Activated CD4-positive, alpha-beta T cell treated with anti-CD3 and anti-CD28 coated beads, Interleukin-2, amount 50 U/mL, for 4 hours (primary cell): Measurements from ENCODE around the gene MZF1.
A peak's percentile ranks its signal among the peaks of the same experiment; 100 is the strongest.
"Not testable (repeated sequence)": the region's sequence is repeated elsewhere in the genome, so short reads cannot be mapped to it uniquely, and the experiment has no call there.

Source experiments
- DNase-seq, 2 experiments: peaks; one replicate each; pipeline ENCODE4 v3.0.0-alpha.2; 2020

Gene MZF1

DNA sequence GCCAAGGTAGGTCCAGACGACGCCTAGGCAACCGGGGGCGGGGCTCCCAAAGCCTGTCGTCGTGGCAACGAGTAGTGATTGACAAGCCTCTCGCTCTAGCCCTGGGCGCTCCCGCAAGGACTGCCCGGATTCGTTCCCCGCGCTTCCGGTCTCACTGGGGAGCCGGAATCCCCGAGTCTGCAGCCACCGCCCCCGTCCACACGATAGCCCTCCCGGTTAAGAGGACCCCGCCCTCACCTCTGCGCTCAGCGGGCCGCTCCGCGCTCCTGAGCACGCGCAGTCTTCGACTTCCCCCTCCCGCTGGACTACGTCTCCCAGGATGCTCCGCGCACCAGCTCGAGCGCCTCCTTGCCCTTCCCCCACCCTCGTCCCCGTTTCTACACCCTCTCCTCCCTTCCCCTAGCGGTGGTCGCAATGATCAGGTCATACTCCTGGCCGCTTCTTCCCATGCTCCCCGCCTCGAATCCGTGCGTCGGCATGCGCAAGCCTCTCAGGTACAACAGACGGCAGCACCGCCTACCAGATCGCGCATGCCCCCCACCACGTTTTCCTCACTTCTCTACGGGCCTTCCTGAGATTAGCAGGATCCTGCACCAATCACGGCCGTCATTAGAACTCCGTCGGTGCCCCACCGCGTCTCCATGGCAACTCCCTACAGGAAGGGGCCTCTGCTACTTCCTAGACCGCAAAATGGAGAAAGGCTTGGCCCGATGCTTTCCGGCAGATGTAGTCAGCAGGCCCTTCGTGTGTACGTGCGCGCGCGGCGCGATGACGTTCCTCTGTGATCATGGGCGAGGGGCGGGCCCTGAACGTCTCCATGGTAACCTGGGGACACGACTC, at the start of gene MZF1:
TSS of gene MZF1 (minus strand) at position 518 of the 840 bp plus-strand sequence. CDS start 1,946 bp downstream, outside the sequence.
- DNase-seq: peak; percentile 100

DNA sequence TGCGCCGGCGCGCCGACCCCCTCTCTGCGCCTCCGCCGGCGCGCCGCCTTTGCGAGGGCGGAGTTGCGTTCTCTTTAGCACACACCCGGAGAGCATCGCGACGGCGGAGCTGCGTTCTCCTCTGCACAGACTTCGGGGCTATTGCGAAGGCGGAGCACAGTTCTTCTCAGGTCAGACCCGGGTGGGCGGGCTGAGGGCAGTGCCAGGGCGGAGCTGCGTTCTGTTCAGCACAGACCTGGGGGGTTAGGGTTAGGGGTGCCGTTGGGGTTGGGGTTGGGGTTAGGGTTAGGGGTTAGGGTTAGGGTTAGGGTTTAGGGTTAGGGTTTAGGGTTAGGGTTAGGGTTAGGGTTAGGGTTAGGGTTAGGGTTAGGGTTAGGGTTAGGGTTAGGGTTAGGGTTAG, 34.1 kb upstream of the MZF1 start:
- not testable (repeated sequence) for DNase-seq

DNA sequence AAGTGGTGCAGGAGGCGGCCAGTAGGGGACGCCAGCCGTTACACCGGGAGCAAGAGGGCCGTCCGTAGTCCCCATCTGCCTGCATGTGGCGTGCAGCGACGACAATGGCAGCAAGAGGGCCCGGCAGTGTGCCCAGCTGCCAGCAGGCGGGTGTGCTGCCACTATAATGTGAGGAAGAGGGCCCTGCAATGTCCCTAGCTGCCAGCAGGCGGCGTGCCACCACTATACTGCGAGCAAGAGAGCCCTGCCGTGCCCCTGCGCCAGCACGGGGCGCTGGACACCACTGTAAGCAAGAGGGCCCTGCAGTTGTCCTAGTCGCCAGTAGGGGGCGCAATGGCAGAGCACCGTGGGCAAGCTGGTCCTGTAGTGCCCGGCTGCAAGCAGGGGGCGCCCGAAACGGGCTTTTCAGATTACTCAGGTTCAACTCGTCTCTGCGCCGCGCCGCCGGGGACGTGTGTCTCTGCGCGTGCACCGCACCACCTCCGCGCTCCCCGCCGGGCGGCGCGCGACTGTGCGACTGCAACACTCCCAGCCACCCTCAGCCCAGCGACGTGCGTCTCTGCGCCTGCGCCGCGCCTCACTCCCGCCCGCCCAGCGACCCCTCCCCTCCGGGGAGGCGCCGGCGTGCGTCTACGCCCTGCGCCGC, 33.2 kb upstream of the MZF1 start:
- DNase-seq: not testable (repeated sequence)

DNA sequence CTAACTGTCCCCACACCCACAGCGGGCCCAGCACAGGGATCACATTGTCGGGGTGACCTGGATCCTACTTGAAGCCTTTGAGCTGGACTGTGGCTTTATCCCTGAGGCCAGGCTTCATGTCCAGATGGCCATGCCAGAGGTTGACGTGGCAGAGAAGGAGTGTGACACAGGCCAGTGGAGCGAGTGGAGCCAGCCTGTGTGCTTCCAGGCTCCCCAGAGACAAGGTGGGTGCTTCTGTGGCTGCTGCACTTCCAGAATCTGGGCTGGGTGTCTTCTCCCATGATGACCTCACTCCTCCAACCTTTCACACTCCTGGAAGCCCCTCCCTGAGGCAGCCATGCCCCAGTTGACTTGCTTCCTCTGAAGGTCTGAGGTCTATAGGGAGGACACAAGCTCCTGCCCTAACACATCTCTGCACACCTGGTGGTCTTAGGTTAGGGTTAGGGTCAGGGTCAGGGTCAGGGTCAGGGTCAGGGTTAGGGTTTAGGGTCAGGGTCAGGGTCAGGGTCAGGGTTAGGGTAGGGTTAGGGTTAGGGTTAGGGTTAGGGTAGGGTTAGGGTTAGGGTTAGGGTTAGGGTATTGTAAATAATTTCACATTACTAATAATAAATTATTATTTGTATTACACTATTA, 13.1 kb upstream of the MZF1 start:
- DNase-seq: no peak

DNA sequence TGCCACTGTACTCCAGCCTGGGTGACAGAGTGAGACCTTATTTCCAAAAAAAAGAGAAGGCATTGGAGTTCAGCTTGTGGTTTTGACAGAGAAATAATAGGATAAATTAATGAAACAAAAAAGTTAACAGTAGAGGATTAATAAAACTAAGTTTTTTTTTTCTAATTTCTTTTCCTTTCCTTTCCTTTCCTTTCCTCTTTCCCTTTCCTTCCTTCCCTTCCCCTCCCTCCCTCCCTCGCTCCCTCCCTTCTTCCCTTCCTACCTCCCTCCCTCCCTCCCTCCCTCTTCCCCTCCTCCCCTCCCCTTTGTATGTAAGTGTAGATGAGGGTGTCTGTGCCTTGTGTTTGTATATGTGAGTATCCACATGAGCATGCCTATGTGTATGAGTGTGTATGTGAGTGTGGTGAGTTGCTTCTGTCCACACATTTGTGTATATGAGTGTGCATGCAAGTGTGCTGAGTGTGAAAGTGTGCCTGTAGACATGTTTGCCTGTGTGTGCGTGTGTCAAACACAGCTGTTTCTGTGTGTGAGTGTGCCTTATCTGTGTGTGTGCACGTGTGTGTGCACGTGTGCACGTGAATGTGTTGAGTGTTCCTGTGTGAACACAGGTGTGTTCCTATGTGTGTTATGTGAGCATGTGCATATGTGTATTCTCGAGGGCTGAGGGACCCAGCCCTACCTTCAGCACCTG, 12.5 kb upstream of the MZF1 start:
- no peak for DNase-seq

DNA sequence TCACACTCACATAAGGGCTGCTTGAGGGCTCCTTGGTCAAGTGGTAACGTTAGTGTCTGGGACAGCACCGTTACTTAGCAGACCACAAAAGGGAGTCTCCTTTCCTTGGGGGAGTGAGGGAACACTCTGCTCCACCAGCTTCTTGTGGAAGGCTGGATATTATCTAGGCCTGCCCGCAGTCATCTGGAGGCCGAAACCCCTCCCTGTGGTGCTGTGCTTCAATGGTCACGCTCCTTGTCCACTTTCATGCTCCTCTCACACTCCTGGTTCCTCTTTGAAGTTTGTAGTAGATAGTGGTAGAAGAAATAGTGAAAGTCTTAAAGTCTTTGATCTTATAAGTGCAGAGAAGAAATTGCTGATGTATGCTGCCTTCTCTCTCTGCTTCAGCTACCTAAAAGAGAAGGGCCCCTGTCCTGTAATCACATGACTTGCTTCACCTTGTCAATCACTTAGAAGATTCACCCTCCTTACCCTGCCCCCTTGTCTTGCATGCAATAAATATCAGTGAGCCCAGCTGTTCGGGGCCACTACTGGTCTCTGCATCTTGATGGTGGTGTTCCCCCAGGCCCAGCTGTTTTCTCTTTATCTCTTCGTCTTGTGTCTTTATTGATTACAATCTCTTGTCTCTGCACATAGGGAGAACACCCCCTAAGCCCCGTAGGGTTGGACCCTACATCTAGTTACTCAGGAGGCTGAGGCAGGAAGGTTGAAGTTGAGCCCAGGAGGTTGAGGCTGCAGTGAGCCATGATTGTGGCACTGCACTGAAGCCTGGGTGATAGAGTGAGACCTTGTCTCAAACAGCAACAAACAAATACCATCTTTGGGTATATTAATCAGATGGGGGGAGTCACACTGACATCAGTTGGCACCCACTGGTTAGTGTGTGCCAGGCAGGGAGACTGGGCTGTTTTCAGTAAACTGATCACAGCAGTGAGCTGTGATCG, 11.6 kb upstream of the MZF1 start:
- no peak for DNase-seq

DNA sequence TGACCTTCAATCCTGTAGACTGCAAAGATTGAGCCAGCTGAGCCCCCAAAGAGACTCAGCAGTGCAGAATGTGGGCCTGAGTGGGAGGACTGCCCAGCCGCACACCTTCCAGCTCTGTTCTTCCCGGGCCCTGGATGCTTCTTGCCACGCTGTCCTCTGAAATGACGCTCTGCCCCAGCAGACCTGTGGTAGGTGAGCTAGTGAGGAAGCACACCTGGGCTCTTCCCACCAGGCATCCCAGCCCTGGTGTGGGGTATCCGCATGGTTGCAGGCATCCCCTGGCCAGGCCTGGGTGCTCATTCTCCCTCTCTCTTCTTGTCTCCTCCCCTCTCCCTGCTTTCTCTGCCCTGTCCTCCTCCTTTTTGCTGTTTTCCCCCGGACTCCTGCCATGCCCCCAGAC, 9.8 kb upstream of the MZF1 start:
- no peak for DNase-seq

DNA sequence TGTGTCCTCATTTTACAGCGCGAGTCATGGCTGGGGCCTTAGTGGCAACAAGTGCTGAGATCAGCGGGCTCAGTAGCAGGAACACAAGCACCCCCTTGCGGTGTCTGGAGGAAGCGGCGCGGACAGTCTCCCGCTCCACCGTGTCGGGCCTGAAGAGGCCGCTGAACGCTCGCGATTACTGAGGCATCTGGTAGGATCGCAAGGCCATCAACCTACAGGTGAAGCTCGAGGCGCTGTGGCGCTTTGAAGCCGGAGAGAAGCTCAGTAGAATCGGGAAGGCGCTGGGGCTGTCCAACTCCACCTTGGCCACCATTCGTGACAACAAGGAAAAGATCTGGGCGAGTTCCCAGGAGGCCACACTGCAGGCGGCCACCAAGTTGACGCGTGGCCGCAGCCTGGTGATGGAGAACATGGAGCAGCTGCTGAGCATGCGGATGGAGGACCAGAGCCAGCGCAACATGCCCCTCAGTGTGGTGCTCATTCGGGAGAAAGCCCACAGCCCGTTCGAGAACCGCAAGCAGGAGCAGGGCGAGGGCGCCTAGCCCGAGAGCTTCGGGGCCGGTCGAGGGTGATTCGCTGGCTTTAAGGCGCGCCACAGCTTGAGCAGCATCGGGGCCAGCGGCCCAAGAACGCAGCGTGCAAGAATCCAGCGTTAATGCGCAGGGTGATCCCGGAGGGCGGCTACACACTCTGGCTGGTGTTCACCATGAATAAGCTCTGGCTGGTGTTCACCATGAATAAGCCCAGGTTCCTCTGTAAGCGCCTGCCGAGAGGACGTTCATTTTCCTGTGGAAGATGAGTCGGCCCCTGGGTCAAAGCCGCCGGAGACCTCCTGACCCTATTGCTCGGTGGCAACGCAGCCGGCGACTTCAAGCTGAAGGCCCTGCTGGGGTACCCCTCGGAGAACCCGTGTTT, 8.3 kb upstream of the MZF1 start:
- peak; percentile 88 to 91 for DNase-seq

DNA sequence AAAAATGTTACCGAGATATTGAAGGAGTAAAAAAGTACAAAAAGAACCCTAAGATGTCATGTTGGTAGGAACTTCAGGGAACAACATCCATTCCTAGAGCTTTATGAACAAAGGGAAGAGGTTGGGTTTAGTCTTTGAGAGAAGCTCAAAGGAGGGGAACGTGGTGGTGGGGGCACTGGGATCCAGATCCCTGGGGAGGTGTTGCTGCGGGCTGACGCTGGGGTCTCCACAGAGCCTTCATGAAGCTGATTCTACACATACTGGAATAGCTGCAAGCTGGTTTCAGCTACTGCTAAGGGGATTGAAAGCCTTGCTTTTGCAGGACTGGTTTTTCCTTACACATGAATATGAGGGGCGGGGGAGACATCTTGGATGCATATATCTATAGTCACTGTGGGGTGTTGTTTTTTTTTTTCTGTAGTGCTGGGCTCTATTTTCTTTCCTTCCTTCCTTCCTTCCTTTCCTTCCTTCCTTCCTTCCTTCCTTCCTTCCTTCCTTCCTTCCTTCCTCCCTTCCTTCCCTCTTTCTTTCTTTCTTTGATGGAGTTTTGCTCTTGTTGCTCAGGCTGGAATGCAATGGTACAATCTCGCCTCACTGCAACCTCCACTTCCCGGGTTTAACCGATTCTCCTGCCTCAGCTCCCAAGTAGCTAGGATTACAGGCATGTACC, 6.5 kb upstream of the MZF1 start:
- no peak for DNase-seq

DNA sequence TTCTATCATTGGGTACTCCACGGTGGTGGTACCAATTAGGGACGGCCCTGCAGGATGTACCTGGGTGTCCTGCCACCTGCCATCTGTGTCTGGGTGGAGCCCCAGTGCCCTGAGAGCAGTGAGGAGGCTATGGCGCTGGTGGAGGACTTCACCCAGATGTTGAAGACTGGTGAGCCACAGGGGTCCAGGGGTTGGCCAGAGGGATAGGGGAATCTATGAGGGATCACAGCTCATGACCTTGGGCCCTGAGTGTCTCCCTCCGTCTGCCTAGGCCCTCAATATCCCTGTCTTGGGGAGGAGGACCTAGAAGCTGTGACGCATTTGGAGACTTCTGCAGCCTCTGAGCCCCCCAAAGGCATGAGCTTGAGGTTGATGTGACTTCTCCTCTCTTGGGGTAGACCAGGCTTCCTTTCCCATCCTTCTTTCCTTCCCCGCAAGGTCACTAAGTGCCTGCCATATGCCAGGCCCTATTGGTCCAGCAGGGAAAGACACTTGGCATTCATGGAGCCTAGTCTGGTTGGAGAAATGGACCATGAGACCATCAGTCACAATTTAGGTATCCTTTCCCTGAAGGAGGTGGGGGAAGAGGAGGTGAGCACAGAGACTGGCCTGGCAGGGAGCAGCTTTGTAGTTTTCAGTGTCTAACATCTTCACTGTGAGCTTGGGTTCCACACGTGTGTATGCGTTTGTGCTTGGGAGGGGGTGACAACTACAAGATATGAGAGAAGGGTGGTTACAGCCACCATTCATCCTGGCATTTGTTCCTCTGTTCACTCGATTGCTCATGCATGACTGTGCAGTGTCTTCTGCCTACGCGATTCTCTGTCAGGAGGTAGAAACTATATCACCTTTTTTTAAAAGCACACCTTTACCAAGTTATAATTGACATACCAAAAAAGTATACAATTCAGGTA, 5.1 kb upstream of the MZF1 start:
- no peak for DNase-seq

DNA sequence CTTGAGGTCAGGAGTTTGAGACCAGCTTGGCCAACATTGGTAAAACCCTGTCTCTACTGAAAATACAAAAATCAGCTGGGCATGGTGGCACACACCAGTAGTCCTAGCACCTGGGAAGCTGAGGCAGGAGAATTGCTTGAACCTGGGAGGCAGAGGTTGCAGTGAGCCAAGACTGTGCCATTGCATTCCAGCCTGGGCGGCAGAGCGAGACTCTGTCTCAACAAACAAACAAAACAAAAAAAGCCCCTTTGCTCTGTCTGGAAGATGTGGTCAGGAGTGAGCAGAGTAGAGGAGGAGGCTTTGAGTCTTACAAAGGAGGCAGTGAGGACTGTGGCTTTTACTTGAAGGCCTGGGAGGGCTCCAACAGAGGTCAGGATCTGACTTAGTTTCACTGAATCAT, 4.4 kb upstream of the MZF1 start:
- DNase-seq: not testable (repeated sequence)

DNA sequence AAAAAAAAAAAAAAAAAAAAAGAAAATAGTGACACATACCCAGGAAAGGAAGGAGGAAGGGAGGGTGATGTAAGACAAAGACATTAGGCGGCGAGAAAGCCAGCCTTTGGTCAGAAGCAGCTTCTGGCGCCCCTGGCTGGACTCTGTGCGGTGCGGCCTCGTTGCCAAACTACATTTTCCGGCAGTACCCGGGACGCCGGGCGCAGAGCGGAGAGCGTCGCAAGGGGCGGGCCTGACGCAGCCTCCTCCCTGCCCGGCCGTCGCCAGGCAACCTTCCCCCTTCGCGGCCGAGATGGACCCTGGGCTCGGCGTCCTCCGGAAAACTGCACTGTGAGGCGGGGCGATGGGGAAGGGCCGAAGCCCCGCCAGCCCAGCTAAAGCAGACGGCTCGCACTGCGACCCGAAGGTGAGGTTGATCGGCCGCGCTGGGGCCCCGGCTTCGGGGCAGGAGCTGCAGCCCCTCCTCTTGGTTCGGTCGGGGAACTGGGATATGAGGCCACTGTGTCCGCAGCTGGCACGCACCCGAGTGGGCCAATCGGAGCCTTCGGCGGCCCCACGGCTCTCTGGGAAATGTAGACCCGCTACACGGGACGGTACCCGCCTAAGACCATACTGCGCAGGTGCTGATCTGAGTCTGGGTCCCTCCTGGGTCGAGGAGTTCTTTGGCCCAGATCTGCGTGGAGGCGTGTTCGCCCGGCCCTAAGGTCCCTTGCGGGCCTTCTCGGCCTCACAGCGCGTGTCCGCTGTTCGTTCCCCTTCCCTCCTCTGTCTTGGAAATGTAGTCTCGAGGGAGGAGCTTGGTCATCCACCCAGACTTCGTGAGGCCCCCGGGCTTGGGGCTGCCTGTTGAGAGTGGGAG, 2.3 kb upstream of the MZF1 start:
- peak; percentile 58 to 64 for DNase-seq

DNA sequence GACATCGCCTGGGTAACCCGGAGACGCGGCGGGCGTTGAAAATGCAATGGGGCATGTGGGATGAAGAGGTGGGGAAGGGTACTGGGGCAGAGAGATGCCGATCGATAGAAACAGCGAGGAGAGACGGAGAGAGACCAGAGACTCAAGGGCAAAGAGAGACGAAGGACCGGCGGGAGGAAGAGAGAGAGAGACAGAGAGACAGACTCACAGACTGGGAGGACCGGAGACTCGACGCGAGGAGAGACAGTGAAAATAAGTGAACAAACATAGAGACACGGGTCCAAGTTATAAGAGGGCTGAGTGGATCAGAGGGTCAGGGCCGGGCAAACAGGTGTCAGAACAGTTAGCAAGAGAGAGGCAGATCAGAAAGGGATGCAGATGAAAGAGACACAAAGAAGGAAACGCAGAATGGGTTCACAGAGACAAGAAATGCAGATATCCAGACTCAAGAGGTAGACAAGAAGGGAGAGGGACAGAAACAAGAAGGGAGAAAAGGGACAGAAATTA, 576 bp upstream of the MZF1 start:
- DNase-seq: no peak

DNA sequence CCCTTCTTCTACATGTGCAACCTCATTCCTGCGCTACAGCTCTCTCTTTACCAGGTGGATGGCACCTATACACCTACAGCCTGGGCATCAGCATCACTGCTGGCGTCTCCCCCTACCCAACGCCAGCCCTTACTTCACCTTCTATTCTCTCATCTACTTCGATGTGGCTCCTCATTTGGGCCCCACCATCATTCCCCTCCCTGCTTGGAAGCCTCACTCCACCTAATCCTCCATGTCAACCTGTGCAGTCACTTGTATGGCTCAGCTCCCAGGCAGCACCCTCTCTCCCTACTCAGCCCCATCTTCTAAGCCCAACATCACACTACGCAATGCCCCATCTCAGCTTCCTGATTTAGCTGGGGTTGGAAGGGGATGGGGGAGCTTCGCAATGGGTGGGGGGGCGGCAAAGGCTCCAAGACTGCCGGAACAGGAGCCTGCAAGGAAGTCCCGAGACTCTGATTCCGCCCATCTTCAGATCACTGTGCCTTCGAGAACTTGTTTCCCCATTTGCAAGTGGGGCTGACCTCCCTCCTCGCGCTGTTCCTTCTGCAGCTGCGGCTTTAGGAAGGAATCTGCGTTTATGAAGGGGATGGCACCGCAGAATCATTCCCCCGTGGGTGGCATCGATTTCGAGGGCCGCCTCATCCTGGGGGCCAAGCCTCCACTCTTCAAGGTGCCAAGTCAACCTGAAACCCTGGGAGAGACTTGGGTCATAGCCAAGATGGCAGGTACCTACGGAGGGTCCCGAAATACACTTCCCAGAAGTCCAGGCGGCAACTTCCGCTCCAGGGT, 913 bp downstream of the MZF1 start:
- DNase-seq: no peak

DNA sequence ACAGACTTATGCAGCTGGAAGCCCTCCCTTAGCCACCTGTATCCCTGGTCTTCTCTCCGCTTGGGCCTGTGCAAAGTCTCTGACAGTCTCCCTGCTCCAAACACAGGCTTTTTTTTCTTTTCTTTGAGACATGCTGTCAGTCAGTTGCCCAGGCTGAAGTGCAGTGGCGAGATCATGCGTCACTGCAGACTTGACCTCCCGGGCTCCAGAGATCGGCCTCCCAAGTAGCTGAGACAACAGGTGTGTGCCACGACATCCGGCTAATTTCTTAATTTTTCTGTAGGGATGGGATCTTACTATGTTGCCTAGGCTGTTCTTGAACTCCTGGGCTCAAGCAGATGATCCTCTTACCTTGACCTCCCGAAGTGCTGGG, 1.6 kb downstream of the MZF1 start:
- DNase-seq: no peak

DNA sequence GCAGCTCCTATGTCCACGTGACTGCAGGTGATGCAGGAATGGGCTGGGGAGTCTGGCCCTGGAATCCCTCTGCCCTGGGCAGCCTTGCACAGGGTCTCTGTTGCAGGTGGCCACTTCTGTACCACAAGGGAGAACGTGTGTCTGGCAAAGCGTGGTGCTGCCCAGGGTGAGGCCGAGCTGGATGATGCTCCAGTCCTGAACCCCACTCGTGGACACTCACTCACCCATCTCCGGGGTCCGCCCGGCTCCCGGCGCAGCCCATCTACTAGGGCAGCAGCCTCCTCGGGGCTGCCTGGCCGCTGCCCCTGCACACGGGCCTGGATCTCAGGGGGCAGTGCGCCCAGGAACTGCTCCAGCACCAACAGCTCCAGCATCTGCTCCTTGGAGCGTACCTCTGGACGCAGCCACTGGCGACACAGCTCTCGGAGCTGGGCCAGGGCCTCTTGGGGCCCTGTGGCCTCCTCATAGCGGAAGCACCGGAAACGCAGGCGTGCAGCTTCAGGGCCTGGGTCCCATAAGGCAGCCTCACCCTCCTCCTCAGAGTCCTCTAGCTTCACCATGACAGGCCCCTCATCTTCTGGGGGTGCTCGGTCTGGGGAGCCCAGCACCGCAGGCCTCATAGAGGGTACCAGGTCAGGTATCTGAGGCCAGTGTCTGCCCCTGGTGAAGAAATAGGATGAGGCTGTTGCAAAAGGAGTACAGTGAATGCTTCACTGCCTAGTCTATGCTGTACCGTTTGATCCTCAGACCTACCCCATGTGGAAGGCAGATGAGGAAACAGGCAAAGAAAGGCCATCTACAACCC, 2.2 kb downstream of the MZF1 start:
- DNase-seq: no peak
